Right atrium auricular region (tissue), 2 donors: ENCODE measurements around the gene PTCHD1. TPM values are rescaled to one million over a fixed set of nuclear protein-coding genes. Genes with fewer than 3 reads are reported as not detected.

Experiments used
- DNase-seq: peaks from one replicate; pipeline ENCODE4 v3.0.0-alpha.2; 2019; ENCODE audit warnings: low spot score
- H3K27ac ChIP-seq, 2 donors: fragments of 200-600 bp; sonication (generic); 1 replicate in 1 of 2; 2 replicates in 1 of 2; pipeline ENCODE4 v1.5.1; 2016 to 2019
- H3K27me3 ChIP-seq, 2 donors: fragments of 200-600 bp; sonication (generic); one replicate each; pipeline versions ENCODE4 v1.5.1 to v1.6.0; 2017 to 2019
- H3K36me3 ChIP-seq: fragments of 200-600 bp; sonication (generic); one replicate; pipeline ENCODE4 v1.5.1; 2016
- H3K4me1 ChIP-seq, 2 donors: fragments of 200-600 bp; sonication (generic); one replicate each; pipeline versions ENCODE4 v1.5.1 to v1.6.0; 2017 to 2019
- H3K4me3 ChIP-seq, 2 donors: fragments of 200-600 bp; sonication (generic); 1 replicate in 1 of 2; 2 replicates in 1 of 2; pipeline ENCODE4 v1.5.1; 2017 to 2019; ENCODE audit warnings: mild to moderate bottlenecking in 1 of 2, moderate library complexity in 1 of 2
- H3K9me3 ChIP-seq, 2 donors: fragments of 200-600 bp; sonication (generic); one replicate each; pipeline ENCODE4 v1.5.1; 2019
- total RNA-seq, 2 donors: library from RNA; depleted of rRNA; stranded (reverse); fragments of >200 nt; gene quantifications; one replicate each; pipeline ENCODE4 v1.1.0, GENCODE V29; 2016
- TF ChIP-seq, protein P1 (sequence below), 2 donors: fragments of 200-600 bp; sonication (generic); IDR thresholded peaks; one replicate each; pipeline ENCODE4 v1.5.1; 2019; ENCODE audit warnings: antibody characterized with exemption in 2 of 2

The PTCHD1 gene
- total RNA-seq, 2 donors from 2014 or later, result 0.07 to 0.20 TPM

DNA sequence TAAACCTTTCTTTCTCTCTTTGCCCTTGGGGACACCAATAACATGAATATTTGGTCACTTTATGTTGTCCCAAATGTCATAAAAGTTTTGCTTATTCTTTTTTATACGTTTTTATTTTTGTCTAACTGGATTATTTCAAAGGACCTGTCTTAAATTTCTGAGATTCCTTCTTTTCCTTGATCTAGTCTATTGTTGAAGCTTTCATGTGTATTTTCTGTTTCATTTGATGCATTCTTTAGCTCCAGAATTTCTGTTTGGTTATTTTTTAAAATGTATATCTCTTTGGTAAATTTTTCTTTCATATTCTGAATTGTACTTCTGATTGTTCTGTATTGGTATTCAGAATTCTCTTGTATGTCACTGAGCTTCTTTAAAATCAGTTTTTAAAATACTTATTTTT, 88.3 kb downstream of the PTCHD1 start:
- peaks cover 0 to 58% of the 10 kb centered on the region in 2 donors for H3K9me3 ChIP-seq

DNA sequence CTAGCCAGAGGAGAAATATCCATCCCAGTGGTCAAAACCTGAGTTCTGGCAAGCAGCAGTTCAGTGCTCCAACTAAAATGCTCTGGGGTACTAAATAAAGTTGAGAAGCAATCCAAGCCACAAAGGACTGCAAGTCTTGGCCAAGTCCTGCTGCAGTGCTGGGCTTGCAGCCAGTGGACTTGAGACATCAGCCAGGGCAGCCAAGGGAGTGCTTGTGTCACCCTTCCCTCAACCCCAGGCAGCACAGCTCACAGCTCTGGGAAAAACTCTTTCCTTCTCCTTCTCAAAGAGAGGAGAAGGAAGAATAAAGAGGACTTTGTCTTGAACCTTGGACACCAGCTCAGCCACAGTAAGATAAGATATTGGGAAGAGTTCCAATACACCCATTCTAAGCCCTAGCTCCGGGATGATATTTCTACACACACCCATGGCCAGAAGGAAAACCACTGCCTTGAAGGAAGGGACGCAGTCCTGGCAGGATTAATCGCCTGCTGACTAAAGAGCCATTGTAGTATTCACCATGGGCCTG, 99.8 kb downstream of the PTCHD1 start:
- TF ChIP-seq, protein P1, sequence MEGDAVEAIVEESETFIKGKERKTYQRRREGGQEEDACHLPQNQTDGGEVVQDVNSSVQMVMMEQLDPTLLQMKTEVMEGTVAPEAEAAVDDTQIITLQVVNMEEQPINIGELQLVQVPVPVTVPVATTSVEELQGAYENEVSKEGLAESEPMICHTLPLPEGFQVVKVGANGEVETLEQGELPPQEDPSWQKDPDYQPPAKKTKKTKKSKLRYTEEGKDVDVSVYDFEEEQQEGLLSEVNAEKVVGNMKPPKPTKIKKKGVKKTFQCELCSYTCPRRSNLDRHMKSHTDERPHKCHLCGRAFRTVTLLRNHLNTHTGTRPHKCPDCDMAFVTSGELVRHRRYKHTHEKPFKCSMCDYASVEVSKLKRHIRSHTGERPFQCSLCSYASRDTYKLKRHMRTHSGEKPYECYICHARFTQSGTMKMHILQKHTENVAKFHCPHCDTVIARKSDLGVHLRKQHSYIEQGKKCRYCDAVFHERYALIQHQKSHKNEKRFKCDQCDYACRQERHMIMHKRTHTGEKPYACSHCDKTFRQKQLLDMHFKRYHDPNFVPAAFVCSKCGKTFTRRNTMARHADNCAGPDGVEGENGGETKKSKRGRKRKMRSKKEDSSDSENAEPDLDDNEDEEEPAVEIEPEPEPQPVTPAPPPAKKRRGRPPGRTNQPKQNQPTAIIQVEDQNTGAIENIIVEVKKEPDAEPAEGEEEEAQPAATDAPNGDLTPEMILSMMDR (IDR thresholded peaks at IDR 0.05), result no peak
- H3K27ac ChIP-seq, result peak overlapping the region in 1 of 2 donors; percentile 56
- peak; percentile 82 for DNase-seq

More for the DNA sequence above, 88.3 kb downstream of the PTCHD1 start:
- Histone ChIP-seq H3K4me3 (no peak overlapping the region), H3K4me1 (no peaks in the 10 kb centered on the region), H3K36me3 (no peaks in the 10 kb centered on the region), H3K27ac (no peak overlapping the region), H3K27me3 (no peaks in the 10 kb centered on the region)
- DNase-seq, result no peak
- TF ChIP-seq, protein P1 (IDR thresholded peaks at IDR 0.05), result no peak

GRCh38 chrX:23435108-23435507, 100.5 kb downstream of the PTCHD1 start:
- Histone ChIP-seq H3K27ac (peak overlapping the region in 1 of 2 donors; percentile 56), H3K4me1 (peaks cover 0 to 4% of the 10 kb centered on the region in 2 donors), H3K36me3 (no peaks in the 10 kb centered on the region), H3K9me3 (no peaks in the 10 kb centered on the region), H3K27me3 (no peaks in the 10 kb centered on the region), H3K4me3 (no peak overlapping the region)
- TF ChIP-seq, protein P1 (IDR thresholded peaks at IDR 0.05), result no peak
- no peak for DNase-seq

More for the DNA sequence above, 99.8 kb downstream of the PTCHD1 start:
- H3K4me1 ChIP-seq, result peaks cover 0 to 4% of the 10 kb centered on the region in 2 donors
- no peaks in the 10 kb centered on the region for H3K27me3 ChIP-seq
- H3K4me3 ChIP-seq, result no peak overlapping the region
- H3K36me3 ChIP-seq, result no peaks in the 10 kb centered on the region
- no peaks in the 10 kb centered on the region for H3K9me3 ChIP-seq

DNA sequence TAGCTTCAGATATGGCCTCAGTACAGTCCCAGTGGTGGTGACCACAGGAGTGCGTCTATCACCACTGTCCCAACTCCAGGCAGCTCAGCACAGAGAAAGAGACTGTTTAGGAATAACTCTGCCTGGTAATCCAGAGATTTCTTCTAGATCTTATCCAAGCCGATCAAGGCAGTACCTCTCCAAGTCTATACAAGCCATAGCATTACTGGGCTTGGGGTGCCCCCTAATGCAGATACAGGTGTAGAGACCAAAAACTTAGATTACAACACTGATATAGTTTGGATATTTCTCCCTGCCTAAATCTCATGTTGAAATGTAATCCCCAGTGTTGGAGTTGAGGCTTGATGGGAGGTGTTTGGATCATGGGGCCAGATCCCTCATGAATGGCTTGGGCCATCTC, 100.9 kb downstream of the PTCHD1 start:
- no peak for DNase-seq
- Histone ChIP-seq H3K27ac (peak overlapping the region in 1 of 2 donors; percentile 56), H3K9me3 (no peaks in the 10 kb centered on the region), H3K36me3 (no peaks in the 10 kb centered on the region), H3K4me1 (peaks cover 0 to 4% of the 10 kb centered on the region in 2 donors), H3K27me3 (no peaks in the 10 kb centered on the region), H3K4me3 (no peak overlapping the region)
- TF ChIP-seq, protein P1 (IDR thresholded peaks at IDR 0.05), result no peak

DNA sequence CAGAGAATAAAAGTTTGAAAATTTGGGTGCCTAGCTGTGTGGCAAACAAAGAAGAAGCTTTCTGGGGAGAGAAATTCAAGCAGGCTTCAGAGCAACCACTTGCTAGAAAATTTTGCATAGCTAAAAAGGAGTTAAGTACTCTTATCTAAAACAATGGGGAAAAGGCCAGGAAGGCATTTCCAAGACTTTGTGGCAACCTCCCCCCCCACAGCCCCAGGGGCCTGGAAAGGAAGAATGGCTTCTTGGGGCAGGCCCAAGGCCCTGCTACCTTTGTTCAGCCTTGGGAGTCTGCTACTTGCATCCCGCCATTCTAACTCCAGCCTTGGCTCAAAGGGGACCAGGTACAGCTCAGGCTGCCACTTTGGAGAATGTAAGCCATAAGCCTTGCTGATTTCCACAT, 102.2 kb downstream of the PTCHD1 start:
- H3K9me3 ChIP-seq, result no peaks in the 10 kb centered on the region
- H3K4me3 ChIP-seq, result no peak overlapping the region
- H3K36me3 ChIP-seq, result no peaks in the 10 kb centered on the region
- peaks cover 0 to 4% of the 10 kb centered on the region in 2 donors for H3K4me1 ChIP-seq
- DNase-seq, result no peak
- H3K27me3 ChIP-seq, result no peaks in the 10 kb centered on the region
- no peak overlapping the region for H3K27ac ChIP-seq
- TF ChIP-seq, protein P1 (IDR thresholded peaks at IDR 0.05), result no peak

- TF ChIP-seq, protein P1 (IDR thresholded peaks at IDR 0.05), result peak in 1 of 2 donors; percentile 24
- no peak for DNase-seq
- Histone ChIP-seq H3K4me1 (no peaks in the 10 kb centered on the region), H3K9me3 (no peaks in the 10 kb centered on the region), H3K36me3 (no peaks in the 10 kb centered on the region), H3K27me3 (no peaks in the 10 kb centered on the region), H3K4me3 (no peak overlapping the region), H3K27ac (no peak overlapping the region)
Observed at GRCh38 chrX:23451266-23451665, 116.6 kb downstream of the PTCHD1 start.
